ENCODE measurements around the gene EIF4G3.

DNA sequence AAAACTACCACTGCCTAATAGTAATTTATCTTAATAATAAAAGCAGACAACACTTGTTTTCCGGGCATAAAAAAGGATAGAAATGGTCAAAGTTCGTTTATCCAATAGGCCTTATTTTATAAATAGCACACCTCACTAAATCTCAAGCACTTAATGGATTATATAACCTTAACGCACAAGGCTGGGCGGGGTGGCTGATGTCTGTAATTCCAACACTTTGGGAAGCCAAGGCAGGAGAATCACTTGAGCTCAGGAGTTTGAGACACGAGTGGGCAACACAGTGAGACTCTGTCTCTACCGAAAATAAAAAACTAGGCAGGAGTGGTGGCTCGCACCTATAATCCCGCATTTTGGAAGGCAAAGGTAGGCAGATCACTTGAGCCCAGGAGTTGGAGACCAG lies 12.4 kb downstream of the EIF4G3 start:
- TF ChIP-seq, protein P1, sequence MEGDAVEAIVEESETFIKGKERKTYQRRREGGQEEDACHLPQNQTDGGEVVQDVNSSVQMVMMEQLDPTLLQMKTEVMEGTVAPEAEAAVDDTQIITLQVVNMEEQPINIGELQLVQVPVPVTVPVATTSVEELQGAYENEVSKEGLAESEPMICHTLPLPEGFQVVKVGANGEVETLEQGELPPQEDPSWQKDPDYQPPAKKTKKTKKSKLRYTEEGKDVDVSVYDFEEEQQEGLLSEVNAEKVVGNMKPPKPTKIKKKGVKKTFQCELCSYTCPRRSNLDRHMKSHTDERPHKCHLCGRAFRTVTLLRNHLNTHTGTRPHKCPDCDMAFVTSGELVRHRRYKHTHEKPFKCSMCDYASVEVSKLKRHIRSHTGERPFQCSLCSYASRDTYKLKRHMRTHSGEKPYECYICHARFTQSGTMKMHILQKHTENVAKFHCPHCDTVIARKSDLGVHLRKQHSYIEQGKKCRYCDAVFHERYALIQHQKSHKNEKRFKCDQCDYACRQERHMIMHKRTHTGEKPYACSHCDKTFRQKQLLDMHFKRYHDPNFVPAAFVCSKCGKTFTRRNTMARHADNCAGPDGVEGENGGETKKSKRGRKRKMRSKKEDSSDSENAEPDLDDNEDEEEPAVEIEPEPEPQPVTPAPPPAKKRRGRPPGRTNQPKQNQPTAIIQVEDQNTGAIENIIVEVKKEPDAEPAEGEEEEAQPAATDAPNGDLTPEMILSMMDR (IDR thresholded peaks at IDR 0.05), result no peak
- TF ChIP-seq TAF1 (IDR thresholded peaks at IDR 0.05; ENCODE audit: borderline replicate concordance, low read depth, low read length) (no peak), CHD2 (IDR thresholded peaks at IDR 0.05; ENCODE audit: low read length, partially characterized antibody) (no peak), JUND (IDR thresholded peaks at IDR 0.05) (no peak), GATA2 (CRISPR knock-in tag; IDR thresholded peaks at IDR 0.05) (no peak), POLR2AphosphoS5 (IDR thresholded peaks at IDR 0.05; ENCODE audit: low read depth, low read length) (no peak), FOXM1 (IDR thresholded peaks at IDR 0.05; ENCODE audit: low read depth) (no peak), ELF1 (IDR thresholded peaks at IDR 0.05) (no peak), EP300 (IDR thresholded peaks at IDR 0.05; ENCODE audit: borderline replicate concordance in 1 of 2, low read depth in 1 of 2, low read length in 1 of 2) (no peak), RAD21 (IDR thresholded peaks at IDR 0.05; ENCODE audit: low read length) (no peak)
- TF ChIP-seq, protein P2, sequence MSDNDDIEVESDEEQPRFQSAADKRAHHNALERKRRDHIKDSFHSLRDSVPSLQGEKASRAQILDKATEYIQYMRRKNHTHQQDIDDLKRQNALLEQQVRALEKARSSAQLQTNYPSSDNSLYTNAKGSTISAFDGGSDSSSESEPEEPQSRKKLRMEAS (IDR thresholded peaks at IDR 0.05; ENCODE audit: low read depth), result no peak
- TF ChIP-seq, protein P3, sequence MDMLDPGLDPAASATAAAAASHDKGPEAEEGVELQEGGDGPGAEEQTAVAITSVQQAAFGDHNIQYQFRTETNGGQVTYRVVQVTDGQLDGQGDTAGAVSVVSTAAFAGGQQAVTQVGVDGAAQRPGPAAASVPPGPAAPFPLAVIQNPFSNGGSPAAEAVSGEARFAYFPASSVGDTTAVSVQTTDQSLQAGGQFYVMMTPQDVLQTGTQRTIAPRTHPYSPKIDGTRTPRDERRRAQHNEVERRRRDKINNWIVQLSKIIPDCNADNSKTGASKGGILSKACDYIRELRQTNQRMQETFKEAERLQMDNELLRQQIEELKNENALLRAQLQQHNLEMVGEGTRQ (IDR thresholded peaks at IDR 0.05; ENCODE audit: borderline replicate concordance, low read depth, low read length), result no peak
- TF ChIP-seq, protein P4, sequence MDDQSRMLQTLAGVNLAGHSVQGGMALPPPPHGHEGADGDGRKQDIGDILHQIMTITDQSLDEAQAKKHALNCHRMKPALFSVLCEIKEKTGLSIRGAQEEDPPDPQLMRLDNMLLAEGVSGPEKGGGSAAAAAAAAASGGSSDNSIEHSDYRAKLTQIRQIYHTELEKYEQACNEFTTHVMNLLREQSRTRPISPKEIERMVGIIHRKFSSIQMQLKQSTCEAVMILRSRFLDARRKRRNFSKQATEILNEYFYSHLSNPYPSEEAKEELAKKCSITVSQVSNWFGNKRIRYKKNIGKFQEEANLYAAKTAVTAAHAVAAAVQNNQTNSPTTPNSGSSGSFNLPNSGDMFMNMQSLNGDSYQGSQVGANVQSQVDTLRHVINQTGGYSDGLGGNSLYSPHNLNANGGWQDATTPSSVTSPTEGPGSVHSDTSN (IDR thresholded peaks at IDR 0.05), result no peak
